ENCODE measurements around the gene TBX18.

The TBX18 gene

DNA sequence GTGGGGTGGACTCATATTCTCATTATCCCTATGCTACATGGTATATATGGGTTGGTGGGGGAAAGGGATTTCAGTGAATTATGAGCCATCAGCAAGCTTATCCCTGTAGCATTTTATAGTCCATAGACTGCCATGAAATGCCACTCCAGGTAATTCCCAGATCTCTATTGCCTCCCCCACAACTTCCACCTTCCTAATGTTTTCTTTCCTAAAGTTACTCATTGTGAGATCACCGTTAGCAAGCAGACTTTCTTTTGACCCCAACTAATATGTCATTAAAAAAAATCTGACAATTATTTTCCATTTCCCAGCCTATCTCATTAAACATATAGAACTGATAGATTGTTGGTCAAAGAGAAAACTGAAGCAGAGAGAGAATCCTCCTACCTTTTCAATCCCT lies 40.7 kb upstream of the TBX18 start:
- no peaks in the 10 kb centered on the region for H3K36me3 ChIP-seq (ENCODE audit: control insufficient read depth in 1 of 2, insufficient read depth in 2 of 2, low read depth in 1 of 2, low read length in 2 of 2)
- no peak overlapping the region for H3K27ac ChIP-seq (ENCODE audit: low read length, poor library complexity, severe bottlenecking)
- no peak overlapping the region for H3K9ac ChIP-seq (ENCODE audit: low read length)
- H3K27me3 ChIP-seq (ENCODE audit: control insufficient read depth in 1 of 2, insufficient read depth in 1 of 2, low read length in 2 of 2) = peaks cover 0 to 4% of the 10 kb centered on the region in 2 experiments
- no peak overlapping the region for H3K4me2 ChIP-seq (ENCODE audit: low read length, poor library complexity, severe bottlenecking)
- WGBS = 73% methylated on average over 1 of the region's 1 CpG
- H4K91ac ChIP-seq (ENCODE audit: low read length) = no peak overlapping the region
- no peak overlapping the region for H2AFZ ChIP-seq (ENCODE audit: low read depth, low read length)
- no peak overlapping the region for H2BK15ac ChIP-seq (ENCODE audit: low read depth, poor library complexity, severe bottlenecking)
- no peak for DNase-seq
- H2AK5ac ChIP-seq (ENCODE audit: low read length, severe bottlenecking) = no peak overlapping the region
- H3K79me1 ChIP-seq (replicated peaks; ENCODE audit: low read length, poor library complexity, severe bottlenecking) = no peaks in the 10 kb centered on the region
- no peak overlapping the region for H4K8ac ChIP-seq (ENCODE audit: low read length)
- no peak overlapping the region for H2BK120ac ChIP-seq (ENCODE audit: low read depth, low read length)
- no peak overlapping the region for H2BK12ac ChIP-seq (ENCODE audit: low read length in 2 of 2)
- H3K4me3 ChIP-seq (ENCODE audit: insufficient read depth in 1 of 2, low read depth in 1 of 2, low read length in 2 of 2) = no peak overlapping the region
- H3K18ac ChIP-seq (ENCODE audit: low read depth in 1 of 2, low read length in 2 of 2) = no peak overlapping the region
- H3K4me1 ChIP-seq (ENCODE audit: control insufficient read depth, insufficient read depth, low read depth, low read length) = no peaks in the 10 kb centered on the region
- no peaks in the 10 kb centered on the region for H3K9me3 ChIP-seq (ENCODE audit: control insufficient read depth, low read length)
- H3K23ac ChIP-seq (ENCODE audit: low read length in 2 of 2) = no peak overlapping the region
- no peak overlapping the region for H2BK5ac ChIP-seq (ENCODE audit: low read depth, low read length, poor library complexity, severe bottlenecking)
- H3K14ac ChIP-seq (ENCODE audit: low read length in 2 of 2) = no peak overlapping the region
- no peak overlapping the region for H3K4ac ChIP-seq (ENCODE audit: low read depth in 1 of 2, low read length in 2 of 2)

DNA sequence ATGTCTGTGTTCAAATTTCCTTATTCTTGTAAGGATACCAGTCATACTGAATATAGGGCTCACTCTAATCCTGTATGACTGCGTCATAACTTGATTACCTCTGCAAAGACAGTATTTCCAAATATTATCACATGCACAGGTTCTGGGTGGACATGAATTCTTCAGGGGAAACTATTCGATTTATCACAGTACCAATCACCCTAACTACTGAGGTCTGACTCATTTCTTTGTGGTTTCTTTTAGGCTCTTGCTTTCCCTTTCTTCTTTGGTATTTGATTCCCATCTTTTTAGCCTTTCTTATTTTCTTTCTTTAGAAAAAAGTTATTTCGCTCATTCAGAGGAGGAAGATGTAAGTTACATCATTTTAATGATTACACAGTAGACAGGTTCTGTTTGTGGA lies 40.3 kb upstream of the TBX18 start:
- Histone ChIP-seq H3K27ac (ENCODE audit: low read length, poor library complexity, severe bottlenecking) (no peak overlapping the region), H3K4me2 (ENCODE audit: low read length, poor library complexity, severe bottlenecking) (no peak overlapping the region), H3K79me1 (replicated peaks; ENCODE audit: low read length, poor library complexity, severe bottlenecking) (no peaks in the 10 kb centered on the region), H3K27me3 (ENCODE audit: control insufficient read depth in 1 of 2, insufficient read depth in 1 of 2, low read length in 2 of 2) (peaks cover 0 to 4% of the 10 kb centered on the region in 2 experiments), H3K18ac (ENCODE audit: low read depth in 1 of 2, low read length in 2 of 2) (no peak overlapping the region), H2AFZ (ENCODE audit: low read depth, low read length) (no peak overlapping the region), H4K8ac (ENCODE audit: low read length) (no peak overlapping the region), H2AK5ac (ENCODE audit: low read length, severe bottlenecking) (no peak overlapping the region), H3K4ac (ENCODE audit: low read depth in 1 of 2, low read length in 2 of 2) (no peak overlapping the region), H4K91ac (ENCODE audit: low read length) (no peak overlapping the region), H3K36me3 (ENCODE audit: control insufficient read depth in 1 of 2, insufficient read depth in 2 of 2, low read depth in 1 of 2, low read length in 2 of 2) (no peaks in the 10 kb centered on the region), H3K9ac (ENCODE audit: low read length) (no peak overlapping the region), H2BK5ac (ENCODE audit: low read depth, low read length, poor library complexity, severe bottlenecking) (no peak overlapping the region), H3K4me3 (ENCODE audit: insufficient read depth in 1 of 2, low read depth in 1 of 2, low read length in 2 of 2) (no peak overlapping the region), H2BK12ac (ENCODE audit: low read length in 2 of 2) (no peak overlapping the region), H3K9me3 (ENCODE audit: control insufficient read depth, low read length) (no peaks in the 10 kb centered on the region), H3K23ac (ENCODE audit: low read length in 2 of 2) (no peak overlapping the region), H2BK15ac (ENCODE audit: low read depth, poor library complexity, severe bottlenecking) (no peak overlapping the region), H3K14ac (ENCODE audit: low read length in 2 of 2) (no peak overlapping the region), H2BK120ac (ENCODE audit: low read depth, low read length) (no peak overlapping the region), H3K4me1 (ENCODE audit: control insufficient read depth, insufficient read depth, low read depth, low read length) (no peaks in the 10 kb centered on the region)
- no peak for DNase-seq
- 69% methylated on average over 2 of the region's 3 CpGs for whole genome bisulfite sequencing

DNA sequence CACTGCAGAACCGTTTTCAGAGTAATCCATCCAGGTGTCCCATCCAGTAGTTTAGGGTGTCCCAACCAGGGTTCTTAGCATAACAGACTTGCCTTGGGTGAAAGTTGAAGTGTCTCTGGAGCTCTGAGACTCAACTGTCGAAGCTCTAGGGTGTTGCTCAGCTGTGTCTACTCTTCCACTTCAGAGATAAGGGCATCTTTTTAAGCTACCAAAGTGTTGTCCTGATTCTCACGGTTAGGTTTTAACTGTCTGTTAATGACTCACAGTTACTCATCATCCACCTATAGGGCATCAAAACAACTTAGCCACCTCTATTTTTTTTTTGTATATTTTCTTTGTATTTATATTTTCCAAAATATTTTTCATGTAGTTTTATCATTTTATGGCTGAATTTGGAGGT lies 36.9 kb upstream of the TBX18 start:
- Histone ChIP-seq H2BK120ac (ENCODE audit: low read depth, low read length) (no peak overlapping the region), H3K23ac (ENCODE audit: low read length in 2 of 2) (no peak overlapping the region), H2BK12ac (ENCODE audit: low read length in 2 of 2) (no peak overlapping the region), H3K79me1 (replicated peaks; ENCODE audit: low read length, poor library complexity, severe bottlenecking) (no peaks in the 10 kb centered on the region), H3K14ac (ENCODE audit: low read length in 2 of 2) (no peak overlapping the region), H3K4me2 (ENCODE audit: low read length, poor library complexity, severe bottlenecking) (no peak overlapping the region), H3K4ac (ENCODE audit: low read depth in 1 of 2, low read length in 2 of 2) (no peak overlapping the region), H3K36me3 (ENCODE audit: control insufficient read depth in 1 of 2, insufficient read depth in 2 of 2, low read depth in 1 of 2, low read length in 2 of 2) (no peaks in the 10 kb centered on the region), H3K9ac (ENCODE audit: low read length) (no peak overlapping the region), H2BK5ac (ENCODE audit: low read depth, low read length, poor library complexity, severe bottlenecking) (no peak overlapping the region), H2BK15ac (ENCODE audit: low read depth, poor library complexity, severe bottlenecking) (no peak overlapping the region), H3K4me1 (ENCODE audit: control insufficient read depth, insufficient read depth, low read depth, low read length) (no peaks in the 10 kb centered on the region), H3K27me3 (ENCODE audit: control insufficient read depth in 1 of 2, insufficient read depth in 1 of 2, low read length in 2 of 2) (no peaks in the 10 kb centered on the region), H2AK5ac (ENCODE audit: low read length, severe bottlenecking) (no peak overlapping the region), H4K91ac (ENCODE audit: low read length) (no peak overlapping the region), H4K8ac (ENCODE audit: low read length) (no peak overlapping the region), H3K18ac (ENCODE audit: low read depth in 1 of 2, low read length in 2 of 2) (no peak overlapping the region), H3K27ac (ENCODE audit: low read length, poor library complexity, severe bottlenecking) (no peak overlapping the region), H3K4me3 (ENCODE audit: insufficient read depth in 1 of 2, low read depth in 1 of 2, low read length in 2 of 2) (no peak overlapping the region), H2AFZ (ENCODE audit: low read depth, low read length) (no peak overlapping the region), H3K9me3 (ENCODE audit: control insufficient read depth, low read length) (no peaks in the 10 kb centered on the region)
- WGBS = 58% methylated on average over 2 of the region's 3 CpGs
- DNase-seq = no peak

DNA sequence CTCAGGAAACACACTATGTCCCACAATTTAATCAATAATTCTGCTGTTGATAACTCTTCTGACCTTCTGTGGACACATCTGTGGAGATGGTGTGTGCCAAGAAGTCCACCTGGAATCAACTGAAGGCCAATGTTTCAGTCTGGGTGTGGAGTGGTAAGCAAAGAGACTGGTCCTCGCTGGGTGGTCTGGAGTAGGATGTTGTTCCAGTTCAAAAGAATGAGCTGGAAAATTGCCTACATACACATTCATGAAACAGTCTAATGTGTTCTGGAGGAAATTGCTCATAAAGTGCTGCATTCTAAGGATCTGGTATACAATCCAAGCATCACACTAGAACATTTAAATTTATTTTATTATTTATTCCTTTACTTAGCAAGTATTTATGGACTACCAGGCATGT lies 33.9 kb upstream of the TBX18 start:
- Histone ChIP-seq H3K79me1 (replicated peaks; ENCODE audit: low read length, poor library complexity, severe bottlenecking) (no peaks in the 10 kb centered on the region), H2AK5ac (ENCODE audit: low read length, severe bottlenecking) (no peak overlapping the region), H3K14ac (ENCODE audit: low read length in 2 of 2) (no peak overlapping the region), H3K36me3 (ENCODE audit: control insufficient read depth in 1 of 2, insufficient read depth in 2 of 2, low read depth in 1 of 2, low read length in 2 of 2) (no peaks in the 10 kb centered on the region), H3K18ac (ENCODE audit: low read depth in 1 of 2, low read length in 2 of 2) (no peak overlapping the region), H3K4me3 (ENCODE audit: insufficient read depth in 1 of 2, low read depth in 1 of 2, low read length in 2 of 2) (no peak overlapping the region), H3K4me2 (ENCODE audit: low read length, poor library complexity, severe bottlenecking) (no peak overlapping the region), H2BK12ac (ENCODE audit: low read length in 2 of 2) (no peak overlapping the region), H3K9ac (ENCODE audit: low read length) (no peak overlapping the region), H4K91ac (ENCODE audit: low read length) (no peak overlapping the region), H3K4me1 (ENCODE audit: control insufficient read depth, insufficient read depth, low read depth, low read length) (no peaks in the 10 kb centered on the region), H2AFZ (ENCODE audit: low read depth, low read length) (no peak overlapping the region), H3K27me3 (ENCODE audit: control insufficient read depth in 1 of 2, insufficient read depth in 1 of 2, low read length in 2 of 2) (no peaks in the 10 kb centered on the region), H2BK15ac (ENCODE audit: low read depth, poor library complexity, severe bottlenecking) (no peak overlapping the region), H3K23ac (ENCODE audit: low read length in 2 of 2) (no peak overlapping the region), H4K8ac (ENCODE audit: low read length) (no peak overlapping the region), H3K27ac (ENCODE audit: low read length, poor library complexity, severe bottlenecking) (no peak overlapping the region), H3K9me3 (ENCODE audit: control insufficient read depth, low read length) (no peaks in the 10 kb centered on the region), H3K4ac (ENCODE audit: low read depth in 1 of 2, low read length in 2 of 2) (no peak overlapping the region), H2BK5ac (ENCODE audit: low read depth, low read length, poor library complexity, severe bottlenecking) (no peak overlapping the region), H2BK120ac (ENCODE audit: low read depth, low read length) (no peak overlapping the region)
- no peak for DNase-seq
- no CpG with 5 or more reads among the region's 1 CpG for WGBS
